ENCODE data around the gene NLRP4.

- TF ChIP-seq CTCF (IDR thresholded peaks at IDR 0.05) (no peak), POLR2A (IDR thresholded peaks at IDR 0.05) (no peak)
Observed at GRCh38 chr19:55858401-55858800, 22.1 kb downstream of the NLRP4 start.

Data from uterus (tissue), 2 donors.